ENCODE results near the gene CSE1L. TPM values are rescaled to one million over a fixed set of nuclear protein-coding genes. Genes with fewer than 3 reads are reported as not detected.

The CSE1L gene
- total RNA-seq, 2 experiments from 2014 or later = 30.0 to 30.1 TPM

DNA sequence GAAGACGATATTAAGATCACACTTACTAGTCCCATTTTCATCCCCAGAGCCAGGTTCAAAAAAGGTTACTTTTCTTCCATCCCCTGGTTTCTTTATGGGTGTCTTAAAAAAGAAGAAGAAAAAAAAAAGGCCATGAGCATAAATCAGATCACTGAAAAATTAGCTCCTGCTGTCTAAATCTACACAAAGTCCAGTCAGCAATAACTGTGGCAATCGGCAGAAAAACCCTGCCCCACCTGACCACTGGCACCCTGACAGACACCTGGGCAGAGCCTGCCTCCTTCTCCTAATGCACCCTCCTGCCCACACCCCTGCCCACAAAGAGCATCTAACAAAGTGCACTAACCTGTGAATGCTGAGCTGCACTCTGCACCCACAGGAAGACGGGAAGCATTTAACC lies 72.2 kb downstream of the CSE1L start:
- H3K27ac Mint-ChIP-seq = no peak overlapping the region
- no peaks in the 10 kb centered on the region for H3K4me1 Mint-ChIP-seq (ENCODE audit: low read depth)
- no peaks in the 10 kb centered on the region for H3K9me3 ChIP-seq (ENCODE audit: control insufficient read depth in 1 of 2, insufficient read depth in 1 of 2, low read length in 2 of 2)
- no peaks in the 10 kb centered on the region for H3K27me3 ChIP-seq (ENCODE audit: control insufficient read depth in 1 of 2, insufficient read depth in 2 of 2, low read length in 2 of 2)
- no peaks in the 10 kb centered on the region for H3K9me3 Mint-ChIP-seq
- H3K4me1 ChIP-seq (ENCODE audit: insufficient read depth, low read length) = no peaks in the 10 kb centered on the region
- intact Hi-C loops (cut with DNase I, micrococcal nuclease) = no loop called here
- H3K4me3 Mint-ChIP-seq = no peak overlapping the region
- DNase-seq (no peak), ATAC-seq (ENCODE audit: poor library complexity) (no peak)
- peaks cover 88% of the 10 kb centered on the region for H3K36me3 ChIP-seq (ENCODE audit: insufficient read depth, low read length)
- CTCF ChIA-PET = no interaction called here
- POLR2A ChIA-PET = interaction anchor here (0.6 kb wide), 1 partner anchor 58 kb away, joined by 3 read pairs; no protein-coding TSS in a partner anchor
- H3K27ac ChIP-seq (ENCODE audit: low read depth in 1 of 2, low read length in 2 of 2) = no peak overlapping the region
- TF ChIP-seq, protein P1, sequence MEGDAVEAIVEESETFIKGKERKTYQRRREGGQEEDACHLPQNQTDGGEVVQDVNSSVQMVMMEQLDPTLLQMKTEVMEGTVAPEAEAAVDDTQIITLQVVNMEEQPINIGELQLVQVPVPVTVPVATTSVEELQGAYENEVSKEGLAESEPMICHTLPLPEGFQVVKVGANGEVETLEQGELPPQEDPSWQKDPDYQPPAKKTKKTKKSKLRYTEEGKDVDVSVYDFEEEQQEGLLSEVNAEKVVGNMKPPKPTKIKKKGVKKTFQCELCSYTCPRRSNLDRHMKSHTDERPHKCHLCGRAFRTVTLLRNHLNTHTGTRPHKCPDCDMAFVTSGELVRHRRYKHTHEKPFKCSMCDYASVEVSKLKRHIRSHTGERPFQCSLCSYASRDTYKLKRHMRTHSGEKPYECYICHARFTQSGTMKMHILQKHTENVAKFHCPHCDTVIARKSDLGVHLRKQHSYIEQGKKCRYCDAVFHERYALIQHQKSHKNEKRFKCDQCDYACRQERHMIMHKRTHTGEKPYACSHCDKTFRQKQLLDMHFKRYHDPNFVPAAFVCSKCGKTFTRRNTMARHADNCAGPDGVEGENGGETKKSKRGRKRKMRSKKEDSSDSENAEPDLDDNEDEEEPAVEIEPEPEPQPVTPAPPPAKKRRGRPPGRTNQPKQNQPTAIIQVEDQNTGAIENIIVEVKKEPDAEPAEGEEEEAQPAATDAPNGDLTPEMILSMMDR (IDR thresholded peaks at IDR 0.05) = no peak
- no peak overlapping the region for H3K4me3 ChIP-seq (ENCODE audit: low read length)
- no peaks in the 10 kb centered on the region for H3K27me3 Mint-ChIP-seq
- peaks cover 96% of the 10 kb centered on the region for H3K36me3 Mint-ChIP-seq (ENCODE audit: low read depth)

- ChIA-PET POLR2A (no interaction called here), CTCF (no interaction called here)
- H3K4me1 Mint-ChIP-seq (ENCODE audit: low read depth) = no peaks in the 10 kb centered on the region
- Histone ChIP-seq H3K27ac (ENCODE audit: low read depth in 1 of 2, low read length in 2 of 2) (no peak overlapping the region), H3K36me3 (ENCODE audit: insufficient read depth, low read length) (peaks cover 87% of the 10 kb centered on the region), H3K9me3 (ENCODE audit: control insufficient read depth in 1 of 2, insufficient read depth in 1 of 2, low read length in 2 of 2) (no peaks in the 10 kb centered on the region), H3K4me3 (ENCODE audit: low read length) (no peak overlapping the region), H3K27me3 (ENCODE audit: control insufficient read depth in 1 of 2, insufficient read depth in 2 of 2, low read length in 2 of 2) (no peaks in the 10 kb centered on the region), H3K4me1 (ENCODE audit: insufficient read depth, low read length) (no peaks in the 10 kb centered on the region)
- no peak overlapping the region for H3K4me3 Mint-ChIP-seq
- ATAC-seq (ENCODE audit: poor library complexity) = no peak
- H3K27me3 Mint-ChIP-seq = no peaks in the 10 kb centered on the region
- peaks cover 94% of the 10 kb centered on the region for H3K36me3 Mint-ChIP-seq (ENCODE audit: low read depth)
- no peak for DNase-seq
- H3K9me3 Mint-ChIP-seq = no peaks in the 10 kb centered on the region
- no peak overlapping the region for H3K27ac Mint-ChIP-seq
- TF ChIP-seq, protein P1 (IDR thresholded peaks at IDR 0.05) = no peak
- intact Hi-C loops (cut with DNase I, micrococcal nuclease) = no loop called here
Measured at GRCh38 chr20:49119988-49120387, 73.9 kb downstream of the CSE1L start.

DNA sequence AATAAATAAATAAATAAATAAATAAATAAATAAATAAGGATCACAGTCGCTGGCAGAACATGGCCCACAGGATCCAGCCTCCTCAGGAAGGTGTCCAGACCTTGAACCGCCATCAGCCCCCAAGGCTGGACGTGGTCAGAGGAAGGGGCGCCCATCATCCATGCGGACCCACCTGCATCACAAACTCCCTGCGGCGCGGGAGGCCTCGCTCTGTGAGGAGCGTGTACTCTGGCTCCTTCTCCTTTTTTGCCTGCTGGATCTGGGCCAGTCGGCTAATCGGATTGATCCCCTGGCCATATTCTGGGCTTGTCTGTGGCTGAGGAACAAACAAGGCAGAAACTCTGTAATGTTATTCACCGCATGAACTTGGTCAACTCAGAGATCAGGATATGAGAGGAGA lies 76.8 kb downstream of the CSE1L start:
- CTCF ChIA-PET = no interaction called here
- H3K4me3 Mint-ChIP-seq = no peak overlapping the region
- intact Hi-C loops (cut with DNase I, micrococcal nuclease) = no loop called here
- H3K4me3 ChIP-seq (ENCODE audit: low read length) = no peak overlapping the region
- ATAC-seq (ENCODE audit: poor library complexity) (no peak), DNase-seq (no peak)
- H3K27me3 Mint-ChIP-seq = no peaks in the 10 kb centered on the region
- H3K9me3 Mint-ChIP-seq = no peaks in the 10 kb centered on the region
- H3K36me3 ChIP-seq (ENCODE audit: insufficient read depth, low read length) = peaks cover 64% of the 10 kb centered on the region
- H3K27ac ChIP-seq (ENCODE audit: low read depth in 1 of 2, low read length in 2 of 2) = no peak overlapping the region
- TF ChIP-seq, protein P1 (IDR thresholded peaks at IDR 0.05) = no peak
- H3K36me3 Mint-ChIP-seq (ENCODE audit: low read depth) = peaks cover 87% of the 10 kb centered on the region
- H3K27ac Mint-ChIP-seq = no peak overlapping the region
- no peaks in the 10 kb centered on the region for H3K4me1 Mint-ChIP-seq (ENCODE audit: low read depth)
- no peaks in the 10 kb centered on the region for H3K9me3 ChIP-seq (ENCODE audit: control insufficient read depth in 1 of 2, insufficient read depth in 1 of 2, low read length in 2 of 2)
- POLR2A ChIA-PET = no interaction called here
- no peaks in the 10 kb centered on the region for H3K4me1 ChIP-seq (ENCODE audit: insufficient read depth, low read length)
- H3K27me3 ChIP-seq (ENCODE audit: control insufficient read depth in 1 of 2, insufficient read depth in 2 of 2, low read length in 2 of 2) = no peaks in the 10 kb centered on the region

Measured in CD4-positive, alpha-beta T cell (primary cell).